Astrocyte of the cerebellum (primary cell): ENCODE measurements around the gene ABCA3.

Experiments
- DNase-seq: peaks from one replicate; pipeline ENCODE4 v3.0.0-alpha.2; 2011; ENCODE audit warnings: low read depth
- H3K4me3 ChIP-seq: 2 replicates; pipeline ENCODE4 v1.5.1; 2011; ENCODE audit warnings: mild to moderate bottlenecking, low read depth, low read length, moderate library complexity
- CTCF ChIP-seq: IDR thresholded peaks from 2 replicates; pipeline ENCODE4 v1.5.1; 2012; ENCODE audit warnings: low read length, low read depth, moderate library complexity, mild to moderate bottlenecking; ENCODE audit errors: missing control alignments
- in situ Hi-C: cut with HindIII; loops from 2 replicates; pipeline ENCODE4 v1.10.0; 2017; ENCODE audit warnings: low sequenced_read_pairs

Gene ABCA3

GRCh38 chr16:2299915-2300192, 40.7 kb downstream of the ABCA3 start:
- H3K4me3 ChIP-seq = no peak overlapping the region
- no peak for TF ChIP-seq CTCF
- DNase-seq = no peak
- in situ Hi-C loops = no loop called here

- in situ Hi-C loops = no loop called here
- no peak for TF ChIP-seq CTCF
- DNase-seq = no peak
- no peak overlapping the region for H3K4me3 ChIP-seq
Measured at GRCh38 chr16:2299121-2299914, 41.2 kb downstream of the ABCA3 start.

- H3K4me3 ChIP-seq = no peak overlapping the region
- DNase-seq = no peak
- in situ Hi-C loops = no loop called here
- TF ChIP-seq CTCF = no peak
Measured at GRCh38 chr16:2298621-2299020, 41.9 kb downstream of the ABCA3 start.

GRCh38 chr16:2297506-2297860, 43.0 kb downstream of the ABCA3 start:
- no peak overlapping the region for H3K4me3 ChIP-seq
- in situ Hi-C loops = no loop called here
- DNase-seq = no peak
- TF ChIP-seq CTCF = no peak

- in situ Hi-C loops = no loop called here
- TF ChIP-seq CTCF = peak; percentile 29
- DNase-seq = no peak
- no peak overlapping the region for H3K4me3 ChIP-seq
Measured at GRCh38 chr16:2296661-2297505, 43.6 kb downstream of the ABCA3 start.

- in situ Hi-C loops = no loop called here
- H3K4me3 ChIP-seq = no peak overlapping the region
- TF ChIP-seq CTCF = no peak
- DNase-seq = no peak
Measured at GRCh38 chr16:2295056-2295798, 45.3 kb downstream of the ABCA3 start.
